Epithelial cell of proximal tubule (primary cell): ENCODE measurements around the gene PDGFD. TPM values are rescaled to one million over a fixed set of nuclear protein-coding genes. Genes with fewer than 3 reads are reported as not detected.

Source experiments
- DNase-seq: peaks from one replicate; pipeline ENCODE4 v3.0.0-alpha.2; 2011; ENCODE audit warnings: low read depth
- H3K4me3 ChIP-seq: 2 replicates; pipeline ENCODE4 v1.5.1; 2011; ENCODE audit warnings: low read depth, mild to moderate bottlenecking, low read length
- CTCF ChIP-seq: conservative IDR thresholded peaks from 2 replicates; pipeline ENCODE4 v1.5.1; 2012; ENCODE audit warnings: low read depth, mild to moderate bottlenecking, low read length
- total RNA-seq: library from RNA; depleted of rRNA; stranded (reverse); fragments of >200 nt; gene quantifications from 2 replicates; pipeline ENCODE4 v1.2.3, GENCODE V29; 2015

The PDGFD gene
- total RNA-seq, 1 donor from 2014 or later, result 3.4 TPM

GRCh38 chr11:103958475-103959215 lies 205.3 kb downstream of the PDGFD start:
- no peak for DNase-seq
- no peak overlapping the region for H3K4me3 ChIP-seq
- no peak for TF ChIP-seq CTCF

- no peak for TF ChIP-seq CTCF
- no peak overlapping the region for H3K4me3 ChIP-seq
- DNase-seq, result no peak
These were observed 210.0 kb downstream of the PDGFD start for GRCh38 chr11:103953797-103954486.

GRCh38 chr11:103949781-103950180 lies 214.2 kb downstream of the PDGFD start:
- no peak overlapping the region for H3K4me3 ChIP-seq
- no peak for TF ChIP-seq CTCF
- no peak for DNase-seq

- no peak overlapping the region for H3K4me3 ChIP-seq
- DNase-seq, result no peak
- no peak for TF ChIP-seq CTCF
These were observed 215.7 kb downstream of the PDGFD start for GRCh38 chr11:103948187-103948763.

DNA sequence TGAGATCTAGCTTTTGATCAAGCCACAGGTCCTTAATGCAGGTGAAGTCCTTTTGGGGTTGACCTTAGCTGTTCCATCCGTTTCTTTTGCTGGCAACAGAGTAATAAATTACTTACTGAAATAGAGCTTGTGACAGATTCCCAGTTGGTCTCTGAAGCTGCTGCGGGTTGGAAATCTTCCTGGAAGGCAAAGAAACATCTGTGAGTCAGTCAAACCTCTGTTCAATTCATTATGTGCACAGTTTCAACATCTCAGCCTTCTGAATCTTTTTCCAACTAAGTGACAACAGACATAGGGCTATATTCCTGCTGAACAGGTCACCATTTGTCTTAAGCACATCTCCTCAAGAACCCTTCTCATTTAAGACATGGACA lies 216.4 kb downstream of the PDGFD start:
- TF ChIP-seq CTCF, result no peak
- DNase-seq, result no peak
- no peak overlapping the region for H3K4me3 ChIP-seq

DNA sequence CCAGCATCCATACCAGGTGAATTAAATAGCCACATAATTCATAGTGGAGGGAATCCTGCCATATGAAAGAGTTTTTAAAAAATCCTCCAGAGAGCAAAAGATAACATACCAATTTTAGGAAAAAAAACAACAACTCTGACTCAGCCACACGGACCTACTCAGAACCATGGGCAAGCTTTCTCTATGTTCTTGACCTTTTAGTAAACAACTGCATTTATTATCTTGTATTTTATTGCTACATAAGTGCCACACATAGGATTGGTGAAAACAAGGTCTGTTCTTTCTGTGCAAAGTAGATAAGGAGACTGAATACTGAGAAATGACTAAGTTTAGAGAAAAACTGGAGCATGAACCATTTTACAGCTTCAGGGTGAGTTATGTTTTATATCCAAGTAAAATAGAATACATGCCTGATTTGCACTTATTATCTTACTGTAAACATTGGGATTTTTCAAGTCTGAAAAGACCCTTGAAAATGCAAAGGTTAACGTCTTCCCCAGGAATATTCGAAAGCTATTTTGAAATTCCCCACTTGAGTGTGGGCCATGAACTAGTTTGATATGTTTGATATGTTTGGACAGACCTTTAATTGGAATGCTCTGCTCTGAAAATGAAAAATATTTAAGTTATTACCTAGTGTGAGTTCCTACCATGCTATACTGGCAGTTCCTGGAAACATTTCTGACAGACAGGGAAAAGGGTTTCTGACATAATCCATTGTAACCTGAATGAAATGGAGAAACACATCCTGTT lies 217.0 kb downstream of the PDGFD start:
- no peak overlapping the region for H3K4me3 ChIP-seq
- DNase-seq, result no peak
- TF ChIP-seq CTCF, result no peak
